SU-DHL-6 (cell line): ENCODE data around the gene SYNM.

Experiments
- H2AFZ ChIP-seq: fragments of 200-600 bp; sonication (generic); 2 replicates; pipeline ENCODE4 v1.6.1; 2014; ENCODE audit warnings: low read depth, mild to moderate bottlenecking, moderate library complexity, mixed read lengths, antibody characterized with exemption, low read length; ENCODE audit not compliant: severe bottlenecking
- H3F3A ChIP-seq: fragments of 200-600 bp; shearing (Covaris generic); 2 replicates; pipeline ENCODE4 v1.6.0; 2016; ENCODE audit warnings: antibody characterized with exemption, mild to moderate bottlenecking; ENCODE audit not compliant: insufficient read depth
- H3K27ac ChIP-seq: fragments of 200-600 bp; sonication (generic); 2 replicates; pipeline ENCODE4 v1.5.1; 2016; ENCODE audit warnings: low read depth, mild to moderate bottlenecking, low read length, moderate library complexity, mixed read lengths
- H3K27me3 ChIP-seq: fragments of 200-600 bp; sonication (generic), shearing (Covaris generic); 2 replicates; pipeline ENCODE4 v1.6.0; 2014; ENCODE audit warnings: mild to moderate bottlenecking, low read length
- H3K36me3 ChIP-seq: fragments of 200-600 bp; sonication (generic); 2 replicates; pipeline ENCODE4 v1.6.1; 2014; ENCODE audit warnings: mild to moderate bottlenecking, low read length, mixed read lengths
- H3K4me2 ChIP-seq: fragments of 300-600, 200-600 bp; shearing (Covaris generic), sonication (generic); 2 replicates; pipeline ENCODE4 v1.6.0; 2014; ENCODE audit warnings: low read length, low read depth, mild to moderate bottlenecking; ENCODE audit not compliant: poor library complexity, severe bottlenecking
- H3K4me3 ChIP-seq: fragments of 200-600 bp; sonication (generic); 2 replicates; pipeline ENCODE4 v1.5.1; 2014; ENCODE audit warnings: antibody characterized with exemption, low read length, mild to moderate bottlenecking, mixed read lengths; ENCODE audit not compliant: insufficient read depth, poor library complexity, severe bottlenecking
- H3K79me2 ChIP-seq: fragments of 200-600 bp; sonication (generic); 2 replicates; pipeline ENCODE4 v1.6.1; 2014; ENCODE audit warnings: mild to moderate bottlenecking, low read length, moderate library complexity; ENCODE audit not compliant: insufficient read depth
- H3K9ac ChIP-seq: fragments of 200-600 bp; sonication (generic); 2 replicates; pipeline ENCODE4 v1.7.0; 2014; ENCODE audit warnings: mild to moderate bottlenecking, low read length
- H3K9me2 ChIP-seq: fragments of 200-600 bp; sonication (generic); replicated peaks from 2 replicates; pipeline ENCODE4 v1.6.1; 2014; ENCODE audit warnings: low read length; ENCODE audit not compliant: insufficient read depth
- H3K9me3 ChIP-seq: fragments of 200-600 bp; sonication (generic); 2 replicates; pipeline ENCODE4 v1.6.1; 2014; ENCODE audit warnings: low read length, mixed read lengths; ENCODE audit not compliant: insufficient read depth
- H4K20me1 ChIP-seq: fragments of 200-600 bp; sonication (generic); 2 replicates; pipeline ENCODE4 v1.6.1; 2014; ENCODE audit warnings: low read depth, mild to moderate bottlenecking, antibody characterized with exemption, low read length, moderate library complexity, mixed read lengths
- EZH2phosphoT487 ChIP-seq: fragments of 200-600 bp; sonication (generic), shearing (Covaris generic); conservative IDR thresholded peaks from 2 replicates; pipeline ENCODE4 v1.6.1; 2018; ENCODE audit warnings: mild to moderate bottlenecking, antibody characterized with exemption, low read length, moderate library complexity, mixed read lengths
- TF ChIP-seq, protein P1 (sequence below): fragments of 200-600 bp; sonication (generic); IDR thresholded peaks from one replicate; pipeline ENCODE4 v1.5.1; 2017; ENCODE audit warnings: antibody characterized with exemption, mild to moderate bottlenecking, low read length, moderate library complexity; ENCODE audit not compliant: insufficient read depth, poor library complexity, severe bottlenecking

Gene SYNM

DNA sequence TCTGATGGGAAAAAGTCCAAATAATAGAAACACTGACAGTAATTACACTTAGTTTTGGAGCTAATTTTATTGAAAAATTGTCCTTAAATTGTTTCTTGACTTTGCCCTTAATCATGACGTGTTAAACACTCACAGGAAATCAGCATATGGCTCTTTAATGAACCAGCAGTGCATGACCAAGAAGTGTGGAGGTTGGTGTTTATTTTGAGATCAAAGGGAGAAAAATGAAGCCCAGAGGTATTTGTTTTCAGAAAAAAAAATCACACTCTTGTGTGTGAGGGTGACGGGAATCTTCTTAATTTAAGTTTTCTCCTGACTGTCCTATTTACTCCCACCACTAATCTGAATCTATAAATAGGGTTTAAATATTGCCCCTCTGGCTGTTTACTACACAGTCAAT lies 28.8 kb upstream of the SYNM start:
- Histone ChIP-seq H3F3A (no peaks in the 10 kb centered on the region), H3K27me3 (no peaks in the 10 kb centered on the region), H3K9me2 (no peaks in the 10 kb centered on the region), H3K9me3 (no peaks in the 10 kb centered on the region), H3K4me2 (peak overlapping the region; percentile 50), H3K27ac (no peak overlapping the region), H3K4me3 (no peak overlapping the region), H3K36me3 (no peaks in the 10 kb centered on the region), H3K9ac (no peak overlapping the region), H4K20me1 (no peaks in the 10 kb centered on the region), H3K79me2 (no peaks in the 10 kb centered on the region), H2AFZ (peak overlapping the region; percentile 62)
- no peak for TF ChIP-seq EZH2phosphoT487

DNA sequence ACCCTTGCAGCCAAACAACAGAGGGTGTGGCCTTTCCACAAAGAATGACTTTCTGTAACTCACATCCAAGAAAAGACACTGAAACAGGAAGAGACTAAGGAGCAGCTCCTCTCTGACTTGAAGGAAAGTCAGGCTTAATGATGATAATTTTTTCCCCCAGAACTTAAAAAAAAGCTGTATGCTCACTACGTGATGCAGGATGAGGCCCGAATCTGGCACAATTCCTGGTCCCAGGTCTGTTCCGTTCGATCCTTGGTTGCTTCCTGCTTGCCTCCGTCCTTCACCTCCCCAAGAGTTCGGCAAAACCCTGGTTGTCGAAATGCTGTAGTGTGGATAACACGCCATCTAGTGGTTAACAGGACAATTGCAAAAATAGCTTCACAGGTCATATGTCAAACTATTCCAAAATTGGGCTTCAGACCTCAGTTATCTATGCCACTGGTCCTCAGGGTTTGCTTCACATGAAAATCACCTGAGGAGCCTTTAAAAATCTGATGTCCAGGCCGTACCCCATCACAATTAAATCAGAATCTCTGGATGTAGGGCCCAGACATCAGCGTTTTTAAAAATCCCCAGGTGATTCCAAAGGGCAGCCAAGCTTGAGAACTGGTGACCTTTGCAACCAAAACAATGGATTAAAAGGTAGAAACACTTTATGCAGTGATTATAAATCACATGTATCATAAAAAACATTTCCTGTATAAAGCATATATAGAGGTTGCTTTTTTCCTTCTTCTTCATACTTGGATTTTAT lies 28.1 kb upstream of the SYNM start:
- Histone ChIP-seq H3K9ac (peak overlapping the region; percentile 24; the same call in 1 of the 2 replicates), H3F3A (no peaks in the 10 kb centered on the region), H2AFZ (peak overlapping the region; percentile 62), H3K4me3 (no peak overlapping the region), H3K9me3 (no peaks in the 10 kb centered on the region), H3K79me2 (no peaks in the 10 kb centered on the region), H3K4me2 (peak overlapping the region; percentile 50), H3K27me3 (no peaks in the 10 kb centered on the region), H4K20me1 (no peaks in the 10 kb centered on the region), H3K9me2 (no peaks in the 10 kb centered on the region), H3K36me3 (no peaks in the 10 kb centered on the region), H3K27ac (no peak overlapping the region)
- TF ChIP-seq, protein P1, sequence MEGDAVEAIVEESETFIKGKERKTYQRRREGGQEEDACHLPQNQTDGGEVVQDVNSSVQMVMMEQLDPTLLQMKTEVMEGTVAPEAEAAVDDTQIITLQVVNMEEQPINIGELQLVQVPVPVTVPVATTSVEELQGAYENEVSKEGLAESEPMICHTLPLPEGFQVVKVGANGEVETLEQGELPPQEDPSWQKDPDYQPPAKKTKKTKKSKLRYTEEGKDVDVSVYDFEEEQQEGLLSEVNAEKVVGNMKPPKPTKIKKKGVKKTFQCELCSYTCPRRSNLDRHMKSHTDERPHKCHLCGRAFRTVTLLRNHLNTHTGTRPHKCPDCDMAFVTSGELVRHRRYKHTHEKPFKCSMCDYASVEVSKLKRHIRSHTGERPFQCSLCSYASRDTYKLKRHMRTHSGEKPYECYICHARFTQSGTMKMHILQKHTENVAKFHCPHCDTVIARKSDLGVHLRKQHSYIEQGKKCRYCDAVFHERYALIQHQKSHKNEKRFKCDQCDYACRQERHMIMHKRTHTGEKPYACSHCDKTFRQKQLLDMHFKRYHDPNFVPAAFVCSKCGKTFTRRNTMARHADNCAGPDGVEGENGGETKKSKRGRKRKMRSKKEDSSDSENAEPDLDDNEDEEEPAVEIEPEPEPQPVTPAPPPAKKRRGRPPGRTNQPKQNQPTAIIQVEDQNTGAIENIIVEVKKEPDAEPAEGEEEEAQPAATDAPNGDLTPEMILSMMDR, result peak; percentile 79
- no peak for TF ChIP-seq EZH2phosphoT487

DNA sequence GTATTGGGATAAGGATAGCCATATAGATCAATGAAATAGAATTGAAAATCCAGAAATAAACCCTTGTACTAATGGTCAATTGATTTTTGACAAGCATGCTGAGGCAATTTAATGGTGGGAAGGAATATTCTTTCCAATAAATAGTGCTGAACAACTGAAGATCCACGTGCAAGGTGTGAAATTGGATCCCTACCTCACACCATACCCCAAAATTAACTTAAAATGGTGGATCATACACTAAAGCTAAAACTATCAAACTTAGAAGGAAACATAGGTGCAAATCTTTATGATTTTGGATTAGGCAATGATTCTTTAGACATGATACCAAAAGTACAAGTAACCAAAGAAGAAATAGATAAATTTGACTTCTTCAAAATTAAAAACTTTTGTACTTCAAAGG lies 22.1 kb upstream of the SYNM start:
- H3K9me2 ChIP-seq, result no peaks in the 10 kb centered on the region
- no peak overlapping the region for H3K4me3 ChIP-seq
- H3K27ac ChIP-seq, result no peak overlapping the region
- H3K27me3 ChIP-seq, result no peaks in the 10 kb centered on the region
- no peaks in the 10 kb centered on the region for H4K20me1 ChIP-seq
- no peak overlapping the region for H3K4me2 ChIP-seq
- no peaks in the 10 kb centered on the region for H3K9me3 ChIP-seq
- H3K36me3 ChIP-seq, result no peaks in the 10 kb centered on the region
- H3F3A ChIP-seq, result no peaks in the 10 kb centered on the region
- TF ChIP-seq, protein P1, result no peak
- no peak for TF ChIP-seq EZH2phosphoT487
- no peak overlapping the region for H2AFZ ChIP-seq
- no peaks in the 10 kb centered on the region for H3K79me2 ChIP-seq
- no peak overlapping the region for H3K9ac ChIP-seq

DNA sequence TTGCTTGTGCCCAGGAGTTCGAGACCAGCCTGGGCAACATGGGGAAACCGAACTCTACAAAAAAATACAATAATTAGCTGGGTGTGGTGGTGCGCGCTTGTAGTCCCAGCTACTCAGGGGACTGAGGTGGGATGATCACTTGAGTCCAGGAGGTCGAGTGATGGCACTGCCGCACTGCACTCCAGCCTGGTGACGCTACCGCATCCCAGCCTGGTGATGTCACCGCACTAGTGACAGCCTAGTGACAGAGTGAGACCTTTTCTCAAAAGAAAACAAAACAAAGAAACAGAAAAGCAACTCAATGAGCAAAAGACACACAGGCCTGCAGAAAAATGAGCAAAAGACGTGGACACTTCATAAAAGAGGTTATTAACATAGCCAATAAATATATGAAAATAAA lies 19.9 kb upstream of the SYNM start:
- Histone ChIP-seq H3K36me3 (no peaks in the 10 kb centered on the region), H3K4me2 (no peak overlapping the region), H4K20me1 (no peaks in the 10 kb centered on the region), H2AFZ (no peak overlapping the region), H3K4me3 (no peak overlapping the region), H3K9ac (no peak overlapping the region), H3K9me2 (no peaks in the 10 kb centered on the region), H3F3A (no peaks in the 10 kb centered on the region), H3K9me3 (no peaks in the 10 kb centered on the region), H3K27ac (no peak overlapping the region), H3K27me3 (no peaks in the 10 kb centered on the region), H3K79me2 (no peaks in the 10 kb centered on the region)
- TF ChIP-seq EZH2phosphoT487, result no peak
- TF ChIP-seq, protein P1, result no peak
